NCI-H345 (cell line): ENCODE measurements around the gene ZFYVE19.

Experiments used
- DNase-seq: peaks from one replicate; lab custom pipeline; 2025; lab: John Stamatoyannopoulos, UW

ZFYVE19 gene

GRCh38 chr15:40775740-40776536 is 31.0 kb upstream of the ZFYVE19 start:
- DNase-seq = no peak

- no peak for DNase-seq
These were observed 30.2 kb upstream of the ZFYVE19 start for GRCh38 chr15:40776537-40777141.

GRCh38 chr15:40782609-40783227 is 24.2 kb upstream of the ZFYVE19 start:
- DNase-seq = peak; percentile 68

GRCh38 chr15:40785164-40785563 is 21.7 kb upstream of the ZFYVE19 start:
- DNase-seq = no peak

- DNase-seq = no peak
These were observed 21.1 kb upstream of the ZFYVE19 start for GRCh38 chr15:40785814-40786213.

GRCh38 chr15:40787344-40787841 is 19.5 kb upstream of the ZFYVE19 start:
- DNase-seq = peak; percentile 96

GRCh38 chr15:40787991-40788390 is 18.9 kb upstream of the ZFYVE19 start:
- peak; percentile 76 for DNase-seq

- no peak for DNase-seq
These were observed 17.8 kb upstream of the ZFYVE19 start for GRCh38 chr15:40789119-40789518.

- no peak for DNase-seq
These were observed 16.9 kb upstream of the ZFYVE19 start for GRCh38 chr15:40789999-40790398.

GRCh38 chr15:40790718-40791117 is 16.2 kb upstream of the ZFYVE19 start:
- no peak for DNase-seq

GRCh38 chr15:40792394-40792793 is 14.5 kb upstream of the ZFYVE19 start:
- DNase-seq = no peak

- DNase-seq = peak; percentile 35
These were observed 13.5 kb upstream of the ZFYVE19 start for GRCh38 chr15:40793216-40793989.

GRCh38 chr15:40796041-40796440 is 10.8 kb upstream of the ZFYVE19 start:
- DNase-seq = no peak

GRCh38 chr15:40796512-40796911 is 10.4 kb upstream of the ZFYVE19 start:
- no peak for DNase-seq

- DNase-seq = no peak
These were observed 7.4 kb upstream of the ZFYVE19 start for GRCh38 chr15:40799523-40799922.

- no peak for DNase-seq
These were observed 3.8 kb upstream of the ZFYVE19 start for GRCh38 chr15:40803076-40803475.

GRCh38 chr15:40803688-40804087 is 3.2 kb upstream of the ZFYVE19 start:
- DNase-seq = no peak

- DNase-seq = no peak
These were observed 239 bp upstream of the ZFYVE19 start for GRCh38 chr15:40806672-40807027.

- no peak for DNase-seq
These were observed 1.1 kb downstream of the ZFYVE19 start for GRCh38 chr15:40807888-40808461.

GRCh38 chr15:40808861-40809450 is 2.1 kb downstream of the ZFYVE19 start:
- DNase-seq = no peak

- no peak for DNase-seq
These were observed 6.0 kb downstream of the ZFYVE19 start for GRCh38 chr15:40812721-40813425.
